IMR-90 (cell line): ENCODE data around the gene LRRC4C. TPM values are rescaled to one million over a fixed set of nuclear protein-coding genes. Genes with fewer than 3 reads are reported as not detected.

Experiments used
- ATAC-seq: fragments of 200-7000 bp; cut with Tn5 transposase; 2 replicates; pipeline ENCODE4 v1.9.1; 2020; ENCODE audit warnings: low read depth, mild to moderate bottlenecking, moderate library complexity
- BruUV-seq: library from RNA; stranded (reverse); fragments of 400-500 nt; replicated peaks from 2 replicates; lab custom pipeline; 2021; lab: Mats Ljungman, UMichigan
- CTCF ChIA-PET: fragments of 300-600 bp; formaldehyde crosslinking; extraction: SDS; loops from one replicate; lab custom pipeline; 2021; ENCODE audit warnings: antibody characterized with exemption; lab: Yijun Ruan, JAX
- POLR2A ChIA-PET: fragments of 300-600 bp; sonication (Branson Sonifier 250); formaldehyde crosslinking; loops from one replicate; lab custom pipeline; 2022; ENCODE audit warnings: antibody characterized with exemption; ENCODE audit not compliant: unreplicated experiment; lab: Charles Lee
- DNase-seq: peaks from one replicate; pipeline ENCODE4 v3.0.0; 2013
- H2AFZ ChIP-seq: replicated peaks from 2 replicates; pipeline ENCODE3; 2013; ENCODE audit warnings: low read length, mild to moderate bottlenecking; ENCODE audit not compliant: poor library complexity
- H2AK5ac ChIP-seq: 2 replicates; pipeline ENCODE4 v1.6.1; 2013; ENCODE audit warnings: low read depth, low read length, inconsistent platforms
- H2AK9ac ChIP-seq: replicated peaks from 2 replicates; pipeline ENCODE3; 2013; ENCODE audit warnings: mild to moderate bottlenecking, low read depth, low read length, moderate library complexity; ENCODE audit not compliant: poor library complexity
- H2BK120ac ChIP-seq: 2 replicates; pipeline ENCODE4 v1.6.1; 2013; ENCODE audit warnings: low read depth, low read length, inconsistent platforms
- H2BK15ac ChIP-seq: 3 replicates; pipeline ENCODE4 v1.6.1; 2013; ENCODE audit warnings: low read depth, low read length, inconsistent platforms
- H2BK20ac ChIP-seq: 2 replicates; pipeline ENCODE4 v1.6.1; 2013; ENCODE audit warnings: low read depth, mild to moderate bottlenecking, inconsistent platforms, low read length, moderate library complexity
- H2BK5ac ChIP-seq: 2 replicates; pipeline ENCODE4 v1.6.1; 2013; ENCODE audit warnings: mild to moderate bottlenecking, low read depth, low read length, inconsistent platforms; ENCODE audit not compliant: poor library complexity, severe bottlenecking
- H3K14ac ChIP-seq: replicated peaks from 2 replicates; pipeline ENCODE4 v1.6.1; 2013; ENCODE audit warnings: low read depth, low read length, inconsistent platforms
- H3K18ac ChIP-seq: 2 replicates; pipeline ENCODE4 v1.6.1; 2013; ENCODE audit warnings: low read depth, low read length, control low read depth
- H3K23ac ChIP-seq: 2 replicates; pipeline ENCODE4 v1.6.1; 2013; ENCODE audit warnings: low read depth, low read length, inconsistent platforms
- H3K27ac ChIP-seq: 2 replicates; pipeline ENCODE4 v1.5.1; 2013; ENCODE audit warnings: mild to moderate bottlenecking, control low read depth, low read length; ENCODE audit not compliant: insufficient read depth
- H3K27me3 ChIP-seq: 2 replicates; pipeline ENCODE4 v1.6.1; 2013; ENCODE audit warnings: low read length; ENCODE audit not compliant: control insufficient read depth, insufficient read depth
- H3K36me3 ChIP-seq: 2 replicates; pipeline ENCODE4 v1.6.1; 2013; ENCODE audit warnings: low read length, mixed read lengths; ENCODE audit not compliant: control insufficient read depth, insufficient read depth
- H3K4ac ChIP-seq: 2 replicates; pipeline ENCODE4 v1.6.1; 2013; ENCODE audit warnings: low read depth, low read length, inconsistent platforms
- H3K4me1 ChIP-seq: 2 replicates; pipeline ENCODE4 v1.6.1; 2013; ENCODE audit warnings: low read length, mixed read lengths; ENCODE audit not compliant: control insufficient read depth, insufficient read depth
- H3K4me2 ChIP-seq: 2 replicates; pipeline ENCODE4 v1.6.1; 2013; ENCODE audit warnings: low read depth, mild to moderate bottlenecking, control low read depth, low read length, moderate library complexity
- H3K4me3 ChIP-seq: 2 replicates; pipeline ENCODE4 v1.5.1; 2013; ENCODE audit warnings: low read depth, mild to moderate bottlenecking, control low read depth, low read length, moderate library complexity; ENCODE audit not compliant: insufficient read depth
- H3K56ac ChIP-seq: 2 replicates; pipeline ENCODE4 v1.6.1; 2013; ENCODE audit warnings: low read length, inconsistent platforms; ENCODE audit not compliant: insufficient read depth; ENCODE audit errors: extremely low read depth
- H3K79me1 ChIP-seq, 2 experiments: 2 replicates each; pipeline ENCODE4 v1.6.1; 2013; ENCODE audit warnings: low read length in 2 of 2, inconsistent platforms in 1 of 2, low read depth in 1 of 2
- H3K9ac ChIP-seq: 2 replicates; pipeline ENCODE4 v1.6.1; 2013; ENCODE audit warnings: low read depth, low read length, control low read depth
- H3K9me1 ChIP-seq: 2 replicates; pipeline ENCODE4 v1.6.1; 2013; ENCODE audit warnings: low read length, inconsistent platforms; ENCODE audit not compliant: insufficient read depth
- H3K9me3 ChIP-seq: 2 replicates; pipeline ENCODE4 v1.6.1; 2013; ENCODE audit warnings: low read length; ENCODE audit not compliant: control insufficient read depth, insufficient read depth
- H4K20me1 ChIP-seq: 2 replicates; pipeline ENCODE4 v1.6.1; 2013; ENCODE audit warnings: low read length, inconsistent platforms; ENCODE audit not compliant: insufficient read depth
- H4K5ac ChIP-seq: 2 replicates; pipeline ENCODE4 v1.6.1; 2013; ENCODE audit warnings: mild to moderate bottlenecking, low read depth, low read length, control low read depth
- H4K8ac ChIP-seq, 2 experiments: 2 replicates each; pipeline ENCODE4 v1.6.1; 2013; ENCODE audit warnings: low read depth in 2 of 2, low read length in 2 of 2, control low read depth in 1 of 2, inconsistent platforms in 1 of 2
- H4K91ac ChIP-seq: 2 replicates; pipeline ENCODE4 v1.6.1; 2013; ENCODE audit warnings: low read depth, low read length, inconsistent platforms; ENCODE audit not compliant: insufficient read depth
- BHLHE40 ChIP-seq: fragments of 150-350 bp; IDR thresholded peaks from 2 replicates; pipeline ENCODE4 v1.6.1; 2016; ENCODE audit warnings: mild to moderate bottlenecking, low read depth, low read length
- CEBPB ChIP-seq: IDR thresholded peaks from 2 replicates; pipeline ENCODE4 v1.6.1; 2012; ENCODE audit warnings: low read depth, low read length, improper control_type of control experiment
- CHD1 ChIP-seq: IDR thresholded peaks from 2 replicates; pipeline ENCODE4 v1.6.1; 2012; ENCODE audit warnings: low read depth, low read length, improper control_type of control experiment
- CTCF ChIP-seq: conservative IDR thresholded peaks from 2 replicates; pipeline ENCODE4 v1.5.1; 2012; ENCODE audit warnings: mild to moderate bottlenecking, low read depth, low read length, improper control_type of control experiment
- ELK1 ChIP-seq: fragments of 150-350 bp; IDR thresholded peaks from 2 replicates; pipeline ENCODE4 v1.6.1; 2016; ENCODE audit warnings: low read depth, mild to moderate bottlenecking, low read length, moderate library complexity, borderline replicate concordance
- FOS ChIP-seq: fragments of 150-350 bp; IDR thresholded peaks from 2 replicates; pipeline ENCODE4 v1.6.1; 2016; ENCODE audit warnings: low read depth, low read length
- MAFK ChIP-seq: IDR thresholded peaks from 2 replicates; pipeline ENCODE4 v1.6.1; 2012; ENCODE audit warnings: low read depth, low read length, improper control_type of control experiment
- MAZ ChIP-seq: IDR thresholded peaks from 2 replicates; pipeline ENCODE4 v1.6.1; 2012; ENCODE audit warnings: low read depth, mild to moderate bottlenecking, low read length, improper control_type of control experiment, moderate library complexity, borderline replicate concordance
- MXI1 ChIP-seq: IDR thresholded peaks from 2 replicates; pipeline ENCODE4 v1.6.1; 2012; ENCODE audit warnings: low read depth, mild to moderate bottlenecking, low read length, moderate library complexity, borderline replicate concordance
- NFE2L2 ChIP-seq: fragments of 150-350 bp; IDR thresholded peaks from 2 replicates; pipeline ENCODE4 v1.6.1; 2016; ENCODE audit warnings: low read depth, mild to moderate bottlenecking, low read length
- POLR2A ChIP-seq: IDR thresholded peaks from 2 replicates; pipeline ENCODE4 v1.6.1; 2012; ENCODE audit warnings: mild to moderate bottlenecking, low read depth, low read length
- RAD21 ChIP-seq: IDR thresholded peaks from 2 replicates; pipeline ENCODE4 v1.6.1; 2012; ENCODE audit warnings: low read length, improper control_type of control experiment
- RCOR1 ChIP-seq: IDR thresholded peaks from 2 replicates; pipeline ENCODE4 v1.6.1; 2012; ENCODE audit warnings: mild to moderate bottlenecking, low read length, improper control_type of control experiment; ENCODE audit not compliant: insufficient replicate concordance
- RFX5 ChIP-seq: IDR thresholded peaks from 2 replicates; pipeline ENCODE4 v1.8.0; 2012; ENCODE audit warnings: low read depth, mild to moderate bottlenecking, low read length, moderate library complexity
- SMC3 ChIP-seq: fragments of 150-350 bp; IDR thresholded peaks from 2 replicates; pipeline ENCODE4 v1.6.1; 2016; ENCODE audit warnings: low read depth, mild to moderate bottlenecking, antibody characterized with exemption, low read length, moderate library complexity
- USF2 ChIP-seq: fragments of 150-350 bp; IDR thresholded peaks from 2 replicates; pipeline ENCODE4 v1.6.1; 2017; ENCODE audit warnings: mild to moderate bottlenecking, antibody characterized with exemption, low read length, low read depth
- WGBS, 2 experiments: methylation state at CpG; one replicate each; pipeline versions ENCODE4 v1.1.5 to v1.1.7; 2013; ENCODE audit warnings: missing lambda C conversion rate in 2 of 2; ENCODE audit not compliant: insufficient read length in 1 of 2; ENCODE audit errors: extremely low coverage in 2 of 2; 5-methylcytosine and 5-hydroxymethylcytosine counted together
- dilution Hi-C: fragments of 300-500 bp; cut with HindIII; formaldehyde crosslinking; loops from one replicate; pipeline ENCODE4 v1.14.3; 2018; ENCODE audit warnings: low sequenced_read_pairs; ENCODE audit not compliant: unreplicated experiment
- in situ Hi-C: fragments of 300-500 bp; cut with MboI; formaldehyde crosslinking; loops from 3 replicates; pipeline ENCODE4 v1.14.3; 2019; ENCODE audit warnings: low sequenced_read_pairs, inconsistent platforms, mixed read lengths
- intact Hi-C: fragments of 100-400 bp; cut with micrococcal nuclease; formaldehyde crosslinking; loops from 2 replicates; pipeline ENCODE4 v1.10.0; 2022
- polyA plus RNA-seq, 3 experiments: library from polyadenylated mRNA; depleted of rRNA; stranded (reverse); fragments of >200 nt; gene quantifications; 2 replicates each; pipeline ENCODE4 v1.2.3, GENCODE V29; 2012; ENCODE audit warnings: low replicate concordance in 1 of 3
- total RNA-seq: library from RNA; depleted of rRNA; stranded (reverse); fragments of >200 nt; gene quantifications from 2 replicates; pipeline ENCODE4 v1.2.3, GENCODE V29; 2012

LRRC4C gene
- total and polyA plus RNA-seq, 2 of the 4 experiments (the other 2 are of a cell fraction) = under 0.01 to 0.03 TPM

GRCh38 chr11:41245184-41245583 is 214.3 kb downstream of the LRRC4C start:
- Histone ChIP-seq H3K56ac (no peak overlapping the region), H2BK15ac (no peak overlapping the region), H2AFZ (no peak overlapping the region), H2BK5ac (no peak overlapping the region), H3K4me2 (no peak overlapping the region), H4K91ac (no peak overlapping the region), H3K4me3 (no peak overlapping the region), H2BK120ac (no peak overlapping the region), H2AK9ac (no peak overlapping the region), H3K27ac (no peak overlapping the region), H2BK20ac (no peak overlapping the region), H3K14ac (no peak overlapping the region), H3K9ac (no peak overlapping the region), H4K5ac (no peak overlapping the region), H3K18ac (no peak overlapping the region), H3K23ac (no peak overlapping the region), H3K4ac (no peak overlapping the region), H2AK5ac (no peak overlapping the region), H4K8ac (no peak overlapping the region), H3K36me3 (no peaks in the 10 kb centered on the region), H3K27me3 (no peaks in the 10 kb centered on the region), H3K9me1 (no peaks in the 10 kb centered on the region), H3K9me3 (peaks cover 10% of the 10 kb centered on the region; the same call in 1 of the 2 replicates), H4K20me1 (no peaks in the 10 kb centered on the region), H3K4me1 (no peaks in the 10 kb centered on the region), H3K79me1 (no peaks in the 10 kb centered on the region)
- ATAC-seq = no peak
- ChIA-PET CTCF (no interaction called here), POLR2A (no interaction called here)
- intact Hi-C loops (no loop called here), in situ Hi-C loops (no loop called here), dilution Hi-C loops (no loop called here)
- no peak for DNase-seq
- TF ChIP-seq MAFK (no peak), CHD1 (no peak), RCOR1 (no peak), CTCF (no peak), ELK1 (no peak), FOS (no peak), RFX5 (no peak), RAD21 (no peak), SMC3 (no peak), BHLHE40 (no peak), MXI1 (no peak), POLR2A (no peak), USF2 (no peak), MAZ (no peak), CEBPB (no peak), NFE2L2 (no peak)
- WGBS, 2 experiments = 36% methylated on average over 5 of the region's 10 CpGs; no CpG with 5 or more reads in 1 of the 2 experiments
- BruUV-seq = no TSS peak
